ENCODE results near the gene RARB. TPM values are rescaled to one million over a fixed set of nuclear protein-coding genes. Genes with fewer than 3 reads are reported as not detected.

RARB gene
- total RNA-seq, 1 experiment from 2014 or later: 2.4 TPM

DNA sequence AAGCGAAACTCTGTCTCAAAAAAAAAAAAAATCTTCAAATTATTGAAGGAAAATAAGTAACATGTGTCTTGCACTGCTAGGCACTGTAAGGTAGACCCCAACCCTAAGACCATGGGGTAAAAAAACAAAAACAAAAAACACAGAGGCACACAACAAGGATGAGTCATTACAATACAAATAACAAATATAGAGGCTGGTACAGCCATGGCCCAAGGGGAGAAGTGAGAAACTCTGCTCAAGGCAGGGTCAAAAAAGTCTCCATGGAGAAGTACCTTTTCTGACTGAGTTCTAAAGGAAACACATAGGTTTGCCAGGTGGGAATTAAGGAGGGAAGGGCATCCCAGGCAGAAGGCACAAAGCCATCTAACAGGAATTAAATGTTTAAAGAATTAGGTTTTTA, 182.1 kb downstream of the RARB start:
- Histone ChIP-seq H3K4me3 (no peak overlapping the region), H3K27me3 (no peaks in the 10 kb centered on the region), H3K36me3 (peaks cover 31% of the 10 kb centered on the region), H3K9me3 (no peaks in the 10 kb centered on the region)
- DNase-seq: no peak

DNA sequence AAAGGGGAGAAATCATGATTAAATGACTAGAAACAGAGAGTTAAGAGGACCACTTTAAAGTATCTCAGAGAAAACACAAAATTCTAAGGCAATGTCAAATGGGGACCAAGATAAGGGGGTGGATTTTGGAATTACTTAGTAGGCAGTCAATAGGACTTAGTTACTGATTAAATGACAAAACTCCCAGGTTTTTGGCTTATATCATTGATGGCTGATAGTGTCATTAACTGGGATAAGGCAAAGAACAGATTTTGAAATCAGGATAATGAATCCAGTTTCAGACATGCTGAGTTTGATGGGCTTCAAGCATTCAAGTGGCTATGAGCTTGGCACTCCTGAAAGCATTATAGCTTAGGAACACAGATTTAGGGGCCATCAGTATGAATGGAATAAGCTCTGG, 182.7 kb downstream of the RARB start:
- no peak for DNase-seq
- Histone ChIP-seq H3K27me3 (no peaks in the 10 kb centered on the region), H3K9me3 (no peaks in the 10 kb centered on the region), H3K36me3 (peaks cover 28% of the 10 kb centered on the region), H3K4me3 (no peak overlapping the region)

GRCh38 chr3:25611193-25611592, 183.1 kb downstream of the RARB start:
- Histone ChIP-seq H3K4me3 (no peak overlapping the region), H3K27me3 (no peaks in the 10 kb centered on the region), H3K36me3 (peaks cover 24% of the 10 kb centered on the region), H3K9me3 (no peaks in the 10 kb centered on the region)
- no peak for DNase-seq

GRCh38 chr3:25618028-25618427, 190.0 kb downstream of the RARB start:
- no peaks in the 10 kb centered on the region for H3K9me3 ChIP-seq
- H3K36me3 ChIP-seq: peaks cover 11% of the 10 kb centered on the region
- no peak for DNase-seq
- H3K27me3 ChIP-seq: no peaks in the 10 kb centered on the region
- no peak overlapping the region for H3K4me3 ChIP-seq

DNA sequence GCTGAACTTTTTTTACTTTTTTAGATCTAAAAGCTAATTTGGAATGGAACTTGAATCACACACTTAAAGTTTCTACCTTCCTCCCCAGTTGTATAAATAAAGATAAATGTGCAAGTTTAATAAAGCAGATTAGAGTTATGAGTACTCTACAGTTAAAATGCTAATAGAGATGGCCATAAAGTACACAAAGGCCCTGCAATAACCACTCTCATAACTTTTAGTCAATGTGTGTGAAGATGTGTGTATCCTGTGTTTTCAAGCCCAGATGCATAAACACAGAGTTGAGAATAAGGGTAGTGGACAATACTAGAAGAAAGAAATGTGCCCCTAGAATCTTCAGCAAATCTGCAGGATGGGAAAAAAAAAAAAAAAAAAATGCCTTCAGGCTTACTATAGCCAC, 191.3 kb downstream of the RARB start:
- no peak overlapping the region for H3K4me3 ChIP-seq
- peaks cover 16% of the 10 kb centered on the region for H3K36me3 ChIP-seq
- no peaks in the 10 kb centered on the region for H3K9me3 ChIP-seq
- no peak for DNase-seq
- no peaks in the 10 kb centered on the region for H3K27me3 ChIP-seq

GRCh38 chr3:25620493-25620892, 192.4 kb downstream of the RARB start:
- H3K27me3 ChIP-seq: no peaks in the 10 kb centered on the region
- no peaks in the 10 kb centered on the region for H3K9me3 ChIP-seq
- no peak overlapping the region for H3K4me3 ChIP-seq
- no peak for DNase-seq
- H3K36me3 ChIP-seq: peaks cover 14% of the 10 kb centered on the region

DNA sequence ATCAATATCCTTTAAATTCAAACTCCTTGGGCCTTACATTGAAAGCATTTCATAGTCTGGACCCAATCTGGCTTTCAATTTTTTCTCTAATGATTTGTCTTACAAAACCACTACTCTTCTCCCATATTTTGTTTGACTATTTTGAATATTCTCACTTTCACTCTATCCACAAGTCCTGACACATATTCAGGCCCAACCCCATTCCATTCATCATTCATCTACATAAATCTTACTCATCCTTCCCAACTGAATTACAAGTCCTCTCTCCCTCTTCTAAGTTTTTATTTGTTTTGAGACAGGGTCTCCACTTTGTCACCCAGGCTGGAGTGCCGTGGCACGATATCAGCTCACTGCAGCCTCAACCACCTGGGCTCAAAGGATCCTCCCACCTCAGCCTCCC, 193.0 kb downstream of the RARB start:
- Histone ChIP-seq H3K4me3 (no peak overlapping the region), H3K27me3 (no peaks in the 10 kb centered on the region), H3K36me3 (peaks cover 14% of the 10 kb centered on the region), H3K9me3 (no peaks in the 10 kb centered on the region)
- DNase-seq: no peak

GRCh38 chr3:25631989-25632388, 203.9 kb downstream of the RARB start:
- DNase-seq: no peak
- H3K4me3 ChIP-seq: no peak overlapping the region
- H3K36me3 ChIP-seq: peaks cover 23% of the 10 kb centered on the region

GRCh38 chr3:25633919-25634318, 205.9 kb downstream of the RARB start:
- Histone ChIP-seq H3K36me3 (peaks cover 18% of the 10 kb centered on the region), H3K27me3 (no peaks in the 10 kb centered on the region), H3K4me3 (no peak overlapping the region), H3K9me3 (no peaks in the 10 kb centered on the region)
- DNase-seq: no peak

More at GRCh38 chr3:25631989-25632388, 203.9 kb downstream of the RARB start:
- Histone ChIP-seq H3K27me3 (no peaks in the 10 kb centered on the region), H3K9me3 (no peaks in the 10 kb centered on the region)

DNA sequence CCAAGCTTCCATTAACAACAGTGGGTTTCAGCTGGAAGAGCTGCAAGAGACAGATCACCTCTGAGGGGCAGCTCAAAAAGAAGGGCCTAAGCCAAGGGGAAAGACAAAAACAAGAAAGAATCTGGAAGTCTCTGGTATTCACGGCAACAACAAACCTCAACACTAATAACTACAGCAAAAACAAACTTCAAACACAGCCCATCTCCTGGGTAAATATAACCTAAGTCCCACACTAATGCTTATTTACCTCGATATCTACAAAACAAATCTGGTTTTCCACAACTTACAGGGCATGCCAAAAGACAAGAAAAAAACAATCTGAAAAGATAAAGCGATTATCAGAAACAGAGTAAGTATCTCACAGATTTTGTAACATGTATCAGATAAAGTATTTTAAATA, 207.0 kb downstream of the RARB start:
- Histone ChIP-seq H3K27me3 (no peaks in the 10 kb centered on the region), H3K9me3 (no peaks in the 10 kb centered on the region), H3K4me3 (no peak overlapping the region), H3K36me3 (peaks cover 11% of the 10 kb centered on the region)
- no peak for DNase-seq

Other genes with a start within 250 kb of the RARB start
- gene TOP2B, start 236.6 kb downstream of the RARB start, total RNA-seq (2014; rRNA removed; shearing (Covaris generic); ENCODE audit: low replicate concordance): 45.4 and 119 TPM in 2 replicates